A673 (cell line): ENCODE results near the gene POGK. TPM values are rescaled to one million over a fixed set of nuclear protein-coding genes. Genes with fewer than 3 reads are reported as not detected.

Experiments used
- Bru-seq: library from RNA; stranded (reverse); fragments of 400-500 nt; gene quantifications from one replicate; lab custom pipeline; 2021; lab: Mats Ljungman, UMichigan
- BruChase-seq, 2 experiments: library from RNA; stranded (reverse); fragments of 400-500 nt; gene quantifications; one replicate each; lab custom pipeline; 2021; lab: Mats Ljungman, UMichigan
- BruUV-seq: library from RNA; stranded (reverse); fragments of 400-500 nt; replicated peaks from 2 replicates; lab custom pipeline; 2021; lab: Mats Ljungman, UMichigan
- CTCF ChIA-PET: fragments of 300-600 bp; sonication (Branson Sonifier 250); formaldehyde crosslinking; loops from one replicate; lab custom pipeline; 2022; ENCODE audit warnings: antibody characterized with exemption; lab: Charles Lee
- POLR2A ChIA-PET: fragments of 300-600 bp; sonication (Branson Sonifier 250); formaldehyde crosslinking; loops from one replicate; lab custom pipeline; 2022; ENCODE audit warnings: antibody characterized with exemption; ENCODE audit not compliant: low non-redundant PET; lab: Charles Lee
- DNase-seq: peaks from one replicate; pipeline ENCODE4 v3.0.0-alpha.2; 2015; ENCODE audit warnings: low spot score
- H3K27ac ChIP-seq: fragments of 200-600 bp; sonication (generic); 2 replicates; pipeline ENCODE4 v1.5.1; 2016; ENCODE audit warnings: mixed run types, low read depth, mild to moderate bottlenecking, mixed read lengths, antibody characterized with exemption, low read length; ENCODE audit not compliant: poor library complexity, severe bottlenecking
- H3K27me3 ChIP-seq: fragments of 200-600 bp; sonication (generic); replicated peaks from 2 replicates; pipeline ENCODE4 v1.6.1; 2017; ENCODE audit warnings: mixed run types, low read depth, mild to moderate bottlenecking, mixed read lengths, antibody characterized with exemption, low read length; ENCODE audit not compliant: insufficient read depth, poor library complexity
- H3K36me3 ChIP-seq: fragments of 200-600 bp; sonication (generic); 2 replicates; pipeline ENCODE4 v1.6.1; 2016; ENCODE audit warnings: mixed run types, mild to moderate bottlenecking, mixed read lengths, antibody characterized with exemption, low read length; ENCODE audit not compliant: insufficient read depth, poor library complexity, severe bottlenecking
- H3K4me1 ChIP-seq: fragments of 200-600 bp; sonication (generic); 2 replicates; pipeline ENCODE4 v1.6.1; 2017; ENCODE audit warnings: mixed run types, mild to moderate bottlenecking, mixed read lengths, antibody characterized with exemption, low read length; ENCODE audit not compliant: insufficient read depth, poor library complexity, severe bottlenecking
- H3K4me3 ChIP-seq: fragments of 200-600 bp; sonication (generic); 2 replicates; pipeline ENCODE4 v1.5.1; 2016; ENCODE audit warnings: low read depth, mixed run types, mild to moderate bottlenecking, mixed read lengths, low read length; ENCODE audit not compliant: poor library complexity, severe bottlenecking
- H3K9me3 ChIP-seq: fragments of 200-600 bp; sonication (generic); 2 replicates; pipeline ENCODE4 v1.6.1; 2016; ENCODE audit warnings: mixed run types, low read depth, mild to moderate bottlenecking, mixed read lengths, antibody characterized with exemption, low read length; ENCODE audit not compliant: poor library complexity, severe bottlenecking
- EZH2 ChIP-seq: fragments of 200-600 bp; sonication (generic); IDR thresholded peaks from 2 replicates; pipeline ENCODE4 v1.6.1; 2017; ENCODE audit warnings: borderline replicate concordance, low read depth, mild to moderate bottlenecking, mixed read lengths, antibody characterized with exemption, low read length; ENCODE audit not compliant: poor library complexity, severe bottlenecking
- intact Hi-C: fragments of 100-400 bp; cut with micrococcal nuclease; formaldehyde crosslinking; loops from one replicate; pipeline ENCODE4 v1.10.0; 2022; ENCODE audit not compliant: unreplicated experiment
- long read RNA-seq: library from polyadenylated mRNA; stranded (forward); transcript quantifications from one replicate; pipeline ENCODE4 v2.0.0, GENCODE V29; 2022
- total RNA-seq: library from RNA; stranded (reverse); gene quantifications from 2 replicates; pipeline ENCODE4 v1.2.3, GENCODE V29; 2021
- TF ChIP-seq, protein P1 (sequence below): fragments of 300-800, 200-600 bp; sonication (generic); conservative IDR thresholded peaks from 2 replicates; pipeline ENCODE4 v1.5.1; 2017; ENCODE audit warnings: low read depth, mild to moderate bottlenecking, antibody characterized with exemption, low read length, moderate library complexity, mixed read lengths

Gene POGK, protein sequence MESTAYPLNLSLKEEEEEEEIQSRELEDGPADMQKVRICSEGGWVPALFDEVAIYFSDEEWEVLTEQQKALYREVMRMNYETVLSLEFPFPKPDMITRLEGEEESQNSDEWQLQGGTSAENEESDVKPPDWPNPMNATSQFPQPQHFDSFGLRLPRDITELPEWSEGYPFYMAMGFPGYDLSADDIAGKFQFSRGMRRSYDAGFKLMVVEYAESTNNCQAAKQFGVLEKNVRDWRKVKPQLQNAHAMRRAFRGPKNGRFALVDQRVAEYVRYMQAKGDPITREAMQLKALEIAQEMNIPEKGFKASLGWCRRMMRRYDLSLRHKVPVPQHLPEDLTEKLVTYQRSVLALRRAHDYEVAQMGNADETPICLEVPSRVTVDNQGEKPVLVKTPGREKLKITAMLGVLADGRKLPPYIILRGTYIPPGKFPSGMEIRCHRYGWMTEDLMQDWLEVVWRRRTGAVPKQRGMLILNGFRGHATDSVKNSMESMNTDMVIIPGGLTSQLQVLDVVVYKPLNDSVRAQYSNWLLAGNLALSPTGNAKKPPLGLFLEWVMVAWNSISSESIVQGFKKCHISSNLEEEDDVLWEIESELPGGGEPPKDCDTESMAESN
- 37.3 and 44.1 TPM in 2 replicates for total RNA-seq
- percentile 92 among the genes with signal in this experiment for Bru-seq, nascent RNA
- BruChase-seq, experiment 1, labeled RNA remaining after a 2-hour chase, result percentile 95 among the genes with signal in this experiment
- percentile 89 among the genes with signal in this experiment for BruChase-seq, experiment 2, labeled RNA remaining after a 6-hour chase
- long read RNA-seq, full-length matches to known transcripts, result 8 of 22 reads
- long read RNA-seq, partial matches to known transcripts, result 5 of 22 reads
- long read RNA-seq, other reads (novel, unspliced or antisense), result 9 of 22 reads

DNA sequence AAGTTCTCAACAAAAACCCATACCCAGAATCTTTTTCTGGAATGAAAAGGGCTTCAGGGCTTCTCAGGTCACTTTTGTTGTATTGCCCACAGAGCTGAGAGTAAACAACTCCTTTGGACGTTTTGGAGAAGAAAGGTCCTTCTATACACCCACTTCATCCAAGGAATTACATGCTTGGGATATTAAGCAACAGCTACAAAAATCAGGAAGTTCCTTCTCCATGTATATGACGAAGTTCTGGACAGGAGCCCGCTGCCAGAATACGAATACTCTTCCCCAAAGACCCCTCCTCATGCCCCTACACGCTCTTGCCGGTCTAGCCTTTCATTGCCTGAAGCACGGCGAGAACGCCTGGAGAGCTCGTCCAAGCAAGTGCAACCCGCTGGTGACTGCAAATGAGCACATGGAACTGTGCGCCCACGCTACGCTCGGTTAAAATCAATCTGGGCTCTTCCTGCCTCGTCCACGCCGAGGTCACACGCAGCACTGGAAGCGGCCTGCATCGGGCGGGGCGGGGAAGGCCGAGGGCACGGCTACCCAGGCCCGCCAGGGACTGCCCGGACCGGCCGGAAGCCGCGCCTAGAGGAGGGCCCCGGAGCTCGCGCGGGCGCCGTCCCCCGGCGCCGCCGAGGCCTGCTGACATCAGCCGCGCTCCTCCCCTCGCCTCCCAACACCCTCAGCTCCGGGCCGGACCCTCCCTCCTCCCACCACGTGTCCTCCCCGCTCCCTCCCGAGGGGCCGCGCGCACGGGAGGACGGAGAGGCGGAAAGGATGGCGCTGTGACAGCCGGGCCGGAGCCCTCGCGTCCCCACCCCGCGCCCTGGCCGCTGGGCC is at the start of gene POGK:
Gene POGK (plus strand): TSS at position 710 of the 834 bp plus-strand sequence. CDS start 1,482 bp downstream, outside the sequence.
- ChIA-PET CTCF (interaction anchor here (0.6 kb wide), 1 partner anchor 381 kb away, joined by 6 read pairs; no protein-coding TSS in a partner anchor), POLR2A (interaction anchor here (0.6 kb wide), 1 partner anchor 30 kb away, joined by 3 read pairs; no protein-coding TSS in a partner anchor)
- TF ChIP-seq, protein P1, sequence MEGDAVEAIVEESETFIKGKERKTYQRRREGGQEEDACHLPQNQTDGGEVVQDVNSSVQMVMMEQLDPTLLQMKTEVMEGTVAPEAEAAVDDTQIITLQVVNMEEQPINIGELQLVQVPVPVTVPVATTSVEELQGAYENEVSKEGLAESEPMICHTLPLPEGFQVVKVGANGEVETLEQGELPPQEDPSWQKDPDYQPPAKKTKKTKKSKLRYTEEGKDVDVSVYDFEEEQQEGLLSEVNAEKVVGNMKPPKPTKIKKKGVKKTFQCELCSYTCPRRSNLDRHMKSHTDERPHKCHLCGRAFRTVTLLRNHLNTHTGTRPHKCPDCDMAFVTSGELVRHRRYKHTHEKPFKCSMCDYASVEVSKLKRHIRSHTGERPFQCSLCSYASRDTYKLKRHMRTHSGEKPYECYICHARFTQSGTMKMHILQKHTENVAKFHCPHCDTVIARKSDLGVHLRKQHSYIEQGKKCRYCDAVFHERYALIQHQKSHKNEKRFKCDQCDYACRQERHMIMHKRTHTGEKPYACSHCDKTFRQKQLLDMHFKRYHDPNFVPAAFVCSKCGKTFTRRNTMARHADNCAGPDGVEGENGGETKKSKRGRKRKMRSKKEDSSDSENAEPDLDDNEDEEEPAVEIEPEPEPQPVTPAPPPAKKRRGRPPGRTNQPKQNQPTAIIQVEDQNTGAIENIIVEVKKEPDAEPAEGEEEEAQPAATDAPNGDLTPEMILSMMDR, result no peak
- TF ChIP-seq EZH2, result no peak
- BruUV-seq, result no TSS peak
- peak within 1 kb of the TSS; percentile 58 for H3K4me3 ChIP-seq
- intact Hi-C loops, result no loop called here
- peaks cover 3% of the 10 kb centered on the region for H3K27me3 ChIP-seq
- H3K4me1 ChIP-seq, result peaks cover 10% of the 10 kb centered on the region
- H3K27ac ChIP-seq, result peak within 1 kb of the TSS; percentile 81
- DNase-seq, result peak; percentile 93
- H3K36me3 ChIP-seq, result peaks cover 35% of the 10 kb centered on the region
- no peaks in the 10 kb centered on the region for H3K9me3 ChIP-seq

DNA sequence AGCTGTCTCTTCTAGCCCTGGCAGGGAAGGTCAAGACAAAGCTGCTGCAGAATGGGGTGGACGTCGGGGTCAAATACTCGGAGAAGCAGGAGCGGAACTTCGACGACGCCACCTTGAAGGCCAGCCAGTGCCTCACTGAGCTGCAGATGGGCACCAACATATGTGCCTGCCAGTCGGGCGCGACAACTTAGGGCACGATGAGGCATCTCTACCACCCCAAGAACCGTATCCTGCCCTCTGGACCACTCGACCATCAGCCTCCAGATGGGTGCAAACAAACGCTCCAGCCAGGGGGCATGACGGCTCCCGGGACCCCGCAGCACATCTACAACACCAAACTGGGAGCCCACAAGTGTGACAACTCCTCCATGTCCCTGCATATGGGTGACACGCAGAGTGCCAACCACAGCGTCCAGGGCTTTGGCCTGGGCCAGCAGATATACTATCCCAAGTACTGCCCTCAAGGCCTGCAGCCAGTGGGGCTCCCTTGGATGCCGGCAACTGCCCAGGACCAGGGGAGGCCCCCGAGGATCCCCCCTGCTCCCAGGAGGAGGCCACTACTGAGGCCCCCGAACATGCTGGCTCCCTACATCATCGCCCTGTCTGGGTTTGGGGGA is 42.5 kb upstream of the POGK start:
- H3K4me3 ChIP-seq, result no peak overlapping the region
- CTCF ChIA-PET, result no interaction called here
- H3K27ac ChIP-seq, result no peak overlapping the region
- POLR2A ChIA-PET, result no interaction called here
- DNase-seq, result no peak
- intact Hi-C loops, result no loop called here
- no peaks in the 10 kb centered on the region for H3K4me1 ChIP-seq
- TF ChIP-seq, protein P1, result no peak
- no peak for TF ChIP-seq EZH2
- H3K9me3 ChIP-seq, result no peaks in the 10 kb centered on the region
- no TSS peak for BruUV-seq
- H3K27me3 ChIP-seq, result peaks cover 28% of the 10 kb centered on the region
- no peaks in the 10 kb centered on the region for H3K36me3 ChIP-seq
